Mucosa of stomach (tissue), 1 donor: ENCODE measurements around the gene ALDH3B2.
"Not testable (repeated sequence)": the region's sequence is repeated elsewhere in the genome, so short reads cannot be mapped to it uniquely, and the experiment has no call there.

Source experiments
- H3K27me3 ChIP-seq: one replicate; pipeline ENCODE4 v1.7.0; 2013; ENCODE audit warnings: mild to moderate bottlenecking, low read length; ENCODE audit not compliant: control insufficient read depth, insufficient read depth
- H3K36me3 ChIP-seq: one replicate; pipeline ENCODE4 v1.7.0; 2013; ENCODE audit warnings: low read length; ENCODE audit not compliant: control insufficient read depth, insufficient read depth
- H3K4me1 ChIP-seq: one replicate; pipeline ENCODE4 v1.7.0; 2013; ENCODE audit warnings: mild to moderate bottlenecking, low read length; ENCODE audit not compliant: control insufficient read depth, insufficient read depth
- H3K4me3 ChIP-seq: one replicate; pipeline ENCODE4 v1.7.0; 2013; ENCODE audit warnings: low read length
- H3K9ac ChIP-seq: one replicate; pipeline ENCODE4 v1.7.0; 2013; ENCODE audit warnings: mild to moderate bottlenecking, low read length, moderate library complexity
- H3K9me3 ChIP-seq: one replicate; pipeline ENCODE4 v1.7.0; 2013; ENCODE audit warnings: mild to moderate bottlenecking, low read length, moderate library complexity; ENCODE audit not compliant: control insufficient read depth
- donor health status: Pancreatic carcinoma.

The ALDH3B2 gene

DNA sequence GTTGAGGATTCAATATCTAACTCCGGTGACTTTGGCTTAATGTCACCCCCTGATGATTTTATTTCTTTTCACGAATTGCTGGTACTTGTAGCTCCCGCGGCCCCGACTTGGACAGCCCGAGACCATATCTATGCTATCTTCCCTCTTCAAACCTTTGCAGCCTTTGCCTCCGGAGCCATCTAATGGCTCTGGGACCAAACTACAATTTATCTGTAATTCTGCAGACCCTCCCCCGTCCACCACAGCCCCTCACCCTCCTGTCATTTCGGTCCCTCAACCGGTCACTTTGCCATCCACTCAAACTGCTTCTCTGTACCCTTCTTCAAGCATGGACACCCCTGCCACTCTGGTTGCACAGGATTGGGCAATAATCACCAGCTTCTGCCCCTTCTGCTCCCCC is 25.7 kb upstream of the ALDH3B2 start:
- H3K9ac ChIP-seq, result no peak overlapping the region
- no peaks in the 10 kb centered on the region for H3K9me3 ChIP-seq
- H3K27me3 ChIP-seq, result no peaks in the 10 kb centered on the region
- H3K4me3 ChIP-seq, result no peak overlapping the region
- H3K36me3 ChIP-seq, result no peaks in the 10 kb centered on the region
- peaks cover 22% of the 10 kb centered on the region for H3K4me1 ChIP-seq

DNA sequence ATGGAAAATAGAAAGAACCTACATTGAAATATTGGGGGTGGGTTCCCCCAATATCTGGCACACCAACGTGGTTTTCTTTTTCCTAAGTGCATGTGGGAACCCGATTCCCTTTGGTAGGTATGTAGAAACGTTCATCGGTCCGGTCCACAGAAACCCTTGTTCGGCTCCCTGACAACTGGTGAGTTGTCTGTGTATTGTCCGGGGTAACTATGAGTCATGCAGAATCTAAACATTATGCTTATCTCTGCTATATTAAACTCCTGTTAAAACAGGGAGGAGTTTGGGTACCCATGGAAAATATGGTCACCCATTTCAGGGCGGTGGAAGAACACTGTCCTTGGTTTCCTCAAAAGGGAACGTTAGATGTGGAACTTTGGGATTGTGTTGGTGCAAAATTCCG is 25.1 kb upstream of the ALDH3B2 start:
- H3K9ac ChIP-seq, result no peak overlapping the region
- H3K36me3 ChIP-seq, result no peaks in the 10 kb centered on the region
- H3K27me3 ChIP-seq, result no peaks in the 10 kb centered on the region

DNA sequence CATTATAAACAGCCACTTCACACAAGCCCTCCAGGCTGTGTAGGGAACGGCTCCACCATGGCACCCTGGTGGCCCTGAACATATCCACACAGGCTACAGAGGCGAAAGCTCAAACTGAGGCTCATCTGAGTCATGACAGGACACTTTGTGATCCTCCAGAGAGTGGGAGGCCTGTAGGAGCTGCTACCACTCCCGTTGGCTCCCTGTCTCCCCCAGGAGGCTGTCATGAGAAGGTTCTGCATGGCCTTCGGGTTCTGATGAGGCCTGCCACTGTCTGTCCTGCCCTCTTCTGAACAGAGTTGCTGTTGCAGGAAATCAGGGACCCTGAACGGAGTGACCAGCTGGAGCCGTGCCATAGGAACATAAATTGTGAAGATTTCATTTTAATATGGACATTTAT is 23.8 kb upstream of the ALDH3B2 start:
- H3K27me3 ChIP-seq, result no peaks in the 10 kb centered on the region
- no peaks in the 10 kb centered on the region for H3K9me3 ChIP-seq
- peaks cover 22% of the 10 kb centered on the region for H3K4me1 ChIP-seq
- H3K9ac ChIP-seq, result no peak overlapping the region
- no peak overlapping the region for H3K4me3 ChIP-seq
- H3K36me3 ChIP-seq, result no peaks in the 10 kb centered on the region

More for the DNA sequence above, 25.1 kb upstream of the ALDH3B2 start:
- no peak overlapping the region for H3K4me3 ChIP-seq
- H3K9me3 ChIP-seq, result no peaks in the 10 kb centered on the region
- peaks cover 22% of the 10 kb centered on the region for H3K4me1 ChIP-seq

- H3K36me3 ChIP-seq, result no peaks in the 10 kb centered on the region
- H3K9ac ChIP-seq, result no peak overlapping the region
- no peak overlapping the region for H3K4me3 ChIP-seq
- H3K4me1 ChIP-seq, result peaks cover 22% of the 10 kb centered on the region
- H3K27me3 ChIP-seq, result no peaks in the 10 kb centered on the region
- H3K9me3 ChIP-seq, result no peaks in the 10 kb centered on the region
Observed at GRCh38 chr11:67697846-67698245, 23.4 kb upstream of the ALDH3B2 start.

- H3K36me3 ChIP-seq, result no peaks in the 10 kb centered on the region
- H3K4me1 ChIP-seq, result peaks cover 21% of the 10 kb centered on the region
- no peaks in the 10 kb centered on the region for H3K27me3 ChIP-seq
- no peak overlapping the region for H3K9ac ChIP-seq
- H3K9me3 ChIP-seq, result no peaks in the 10 kb centered on the region
- no peak overlapping the region for H3K4me3 ChIP-seq
Observed at GRCh38 chr11:67696998-67697397, 22.6 kb upstream of the ALDH3B2 start.

DNA sequence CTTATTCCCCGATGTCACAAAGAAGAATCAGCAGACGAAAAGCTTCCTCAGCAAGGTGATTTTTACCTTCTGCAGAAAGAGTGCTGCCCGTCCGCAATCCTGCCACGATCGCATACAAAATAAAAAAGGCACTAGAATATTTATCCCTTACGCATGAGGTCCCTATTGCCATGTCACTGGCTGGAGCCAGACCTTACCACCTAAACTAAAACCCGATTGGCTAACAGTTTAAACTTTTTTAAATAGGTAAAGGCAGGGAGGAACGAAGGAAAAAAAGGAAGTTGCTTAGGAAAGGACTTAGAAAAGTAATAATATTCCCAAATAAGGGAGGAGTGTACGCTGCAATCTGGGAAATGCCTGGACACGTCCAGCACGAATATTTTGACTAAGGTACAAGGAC is 21.2 kb upstream of the ALDH3B2 start:
- peaks cover 14% of the 10 kb centered on the region for H3K4me1 ChIP-seq
- H3K36me3 ChIP-seq, result no peaks in the 10 kb centered on the region
- no peaks in the 10 kb centered on the region for H3K27me3 ChIP-seq
- no peaks in the 10 kb centered on the region for H3K9me3 ChIP-seq
- H3K4me3 ChIP-seq, result no peak overlapping the region
- no peak overlapping the region for H3K9ac ChIP-seq

GRCh38 chr11:67694875-67695555 is 20.6 kb upstream of the ALDH3B2 start:
- Histone ChIP-seq H3K4me3 (no peak overlapping the region), H3K27me3 (no peaks in the 10 kb centered on the region), H3K36me3 (no peaks in the 10 kb centered on the region), H3K9ac (no peak overlapping the region), H3K4me1 (peaks cover 10% of the 10 kb centered on the region), H3K9me3 (no peaks in the 10 kb centered on the region)

- no peaks in the 10 kb centered on the region for H3K9me3 ChIP-seq
Observed at GRCh38 chr11:67691149-67691548, 16.7 kb upstream of the ALDH3B2 start.

DNA sequence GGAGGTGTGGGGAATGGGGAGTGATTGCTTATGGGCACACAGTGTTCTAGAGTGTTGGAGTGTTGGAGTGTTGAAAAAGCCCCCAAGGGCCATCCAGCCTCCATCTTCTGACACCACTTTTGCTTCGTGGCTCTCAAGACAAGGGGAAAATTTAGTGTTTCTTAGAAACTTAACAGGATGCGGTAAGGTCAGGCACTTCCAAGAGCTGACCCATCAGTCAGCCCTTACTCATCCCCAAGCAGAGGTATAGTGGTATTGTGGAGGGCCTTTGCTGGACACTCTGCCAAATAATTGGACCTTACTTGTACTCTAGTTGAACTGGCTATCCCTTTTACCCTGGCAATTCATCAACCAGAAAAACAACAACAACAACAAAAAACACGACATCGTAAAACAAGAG is 14.8 kb upstream of the ALDH3B2 start:
- no peaks in the 10 kb centered on the region for H3K27me3 ChIP-seq
- H3K4me3 ChIP-seq, result no peak overlapping the region
- no peaks in the 10 kb centered on the region for H3K9me3 ChIP-seq
- no peak overlapping the region for H3K9ac ChIP-seq
- H3K4me1 ChIP-seq, result no peaks in the 10 kb centered on the region
- H3K36me3 ChIP-seq, result no peaks in the 10 kb centered on the region

More at GRCh38 chr11:67691149-67691548, 16.7 kb upstream of the ALDH3B2 start:
- Histone ChIP-seq H3K27me3 (no peaks in the 10 kb centered on the region), H3K36me3 (no peaks in the 10 kb centered on the region), H3K4me3 (no peak overlapping the region), H3K9ac (no peak overlapping the region), H3K4me1 (no peaks in the 10 kb centered on the region)

DNA sequence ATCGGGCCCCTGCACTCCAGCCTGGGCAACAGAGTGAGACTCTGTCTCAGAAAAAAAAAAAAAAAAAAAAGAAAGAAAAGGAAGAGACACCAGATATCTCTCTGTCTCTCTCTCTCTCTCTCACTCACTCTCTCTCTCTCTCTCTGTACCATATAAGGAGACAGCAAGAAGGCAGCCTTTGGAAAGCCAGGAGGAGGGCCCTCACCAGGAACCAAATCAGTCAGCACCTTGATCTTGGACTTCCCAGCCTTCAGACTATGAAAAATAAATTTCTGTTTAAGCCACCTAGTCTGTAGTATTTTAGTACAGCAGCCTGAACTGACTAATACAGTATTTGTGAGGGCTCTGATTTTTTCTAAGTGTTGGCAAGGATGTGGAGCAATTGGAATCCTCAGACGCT is 13.6 kb upstream of the ALDH3B2 start:
- Histone ChIP-seq H3K4me3 (no peak overlapping the region), H3K36me3 (no peaks in the 10 kb centered on the region), H3K27me3 (no peaks in the 10 kb centered on the region), H3K9me3 (no peaks in the 10 kb centered on the region), H3K9ac (no peak overlapping the region), H3K4me1 (no peaks in the 10 kb centered on the region)

DNA sequence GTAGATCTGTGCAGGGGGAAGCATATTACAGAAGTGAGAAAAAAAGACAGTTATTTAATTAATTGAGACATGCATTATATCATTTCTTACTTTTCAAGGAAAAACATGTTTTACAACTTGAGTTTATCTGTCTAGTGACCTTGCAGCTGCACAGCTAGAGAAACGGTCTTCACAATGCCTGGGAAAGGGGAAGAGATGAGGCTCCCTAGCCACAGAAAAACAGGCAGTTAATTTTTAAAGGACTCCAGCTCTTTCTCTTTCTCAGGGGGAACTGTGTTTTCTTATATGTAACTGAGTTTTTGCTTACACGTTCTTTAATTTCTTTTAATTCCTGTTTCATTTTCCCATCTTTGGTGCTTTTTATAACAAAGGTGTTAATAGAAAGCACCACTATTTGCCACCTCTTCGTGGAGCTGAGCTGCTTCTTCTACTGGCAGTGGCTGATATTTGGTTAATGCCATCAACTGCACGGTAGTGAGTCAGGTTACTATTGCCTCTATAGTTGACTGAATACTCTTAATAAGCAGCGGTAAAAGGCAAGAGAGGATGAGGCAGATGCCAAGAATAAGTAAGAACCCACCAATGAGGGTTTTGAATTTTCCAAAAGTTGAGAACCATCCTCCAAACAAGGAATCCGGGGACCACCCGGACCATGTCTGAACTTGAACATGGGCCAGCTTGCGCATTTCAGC is 11.4 kb upstream of the ALDH3B2 start:
- H3K4me3 ChIP-seq, H3K4me1 ChIP-seq, H3K9me3 ChIP-seq, H3K27me3 ChIP-seq, H3K9ac ChIP-seq, H3K36me3 ChIP-seq: not testable (repeated sequence)

GRCh38 chr11:67682126-67683034 is 8.0 kb upstream of the ALDH3B2 start:
- H3K27me3 ChIP-seq, H3K4me3 ChIP-seq, H3K9me3 ChIP-seq, H3K36me3 ChIP-seq, H3K9ac ChIP-seq: not testable (repeated sequence)
- peaks cover 12% of the 10 kb centered on the region for H3K4me1 ChIP-seq
